ENCODE measurements around the gene GOLT1A.

GOLT1A gene

GRCh38 chr1:204213668-204214662 is at the start of gene GOLT1A:
GOLT1A (minus strand) TSS chr1:204213988; CDS start chr1:204213906, 82 bp downstream.
- peak; percentile 84 for TF ChIP-seq CTCF (IDR thresholded peaks at IDR 0.05; ENCODE audit: low read depth, low read length)
- H3K4me3 ChIP-seq (ENCODE audit: low read depth, low read length): peak within 1 kb of the TSS; percentile 1; the same call in 1 of the 2 replicates

- H3K4me3 ChIP-seq (ENCODE audit: low read depth, low read length): no peak overlapping the region
- TF ChIP-seq CTCF (IDR thresholded peaks at IDR 0.05; ENCODE audit: low read depth, low read length): no peak
These were observed 49.6 kb upstream of the GOLT1A start for GRCh38 chr1:204263254-204263910.

- TF ChIP-seq CTCF (IDR thresholded peaks at IDR 0.05; ENCODE audit: low read depth, low read length): no peak
- H3K4me3 ChIP-seq (ENCODE audit: low read depth, low read length): no peak overlapping the region
These were observed 48.9 kb upstream of the GOLT1A start for GRCh38 chr1:204262506-204263253.

GRCh38 chr1:204261746-204262505 is 48.1 kb upstream of the GOLT1A start:
- H3K4me3 ChIP-seq (ENCODE audit: low read depth, low read length): no peak overlapping the region

DNA sequence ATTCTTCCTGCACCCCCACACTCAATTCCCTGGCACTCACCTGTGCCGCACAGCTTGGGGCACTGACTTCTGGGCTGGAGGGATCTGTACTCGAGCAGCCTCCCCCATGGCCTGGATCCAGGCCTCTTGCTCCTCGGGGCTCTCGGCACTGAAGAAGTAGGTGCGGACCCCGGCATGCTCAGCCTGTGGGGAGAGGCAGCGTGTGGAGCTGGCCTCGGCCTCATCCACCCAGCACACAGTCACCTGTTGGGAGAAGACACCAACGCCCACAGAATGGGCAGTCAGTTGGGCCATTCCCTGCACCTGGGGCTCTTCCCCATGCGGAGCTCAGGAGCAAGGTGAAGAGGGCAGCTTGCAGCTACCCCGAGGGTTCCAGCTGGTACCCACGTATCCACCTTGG is 47.5 kb upstream of the GOLT1A start:
- no peak overlapping the region for H3K4me3 ChIP-seq (ENCODE audit: low read depth, low read length)
- TF ChIP-seq CTCF (IDR thresholded peaks at IDR 0.05; ENCODE audit: low read depth, low read length): no peak

More at GRCh38 chr1:204261746-204262505, 48.1 kb upstream of the GOLT1A start:
- no peak for TF ChIP-seq CTCF (IDR thresholded peaks at IDR 0.05; ENCODE audit: low read depth, low read length)

DNA sequence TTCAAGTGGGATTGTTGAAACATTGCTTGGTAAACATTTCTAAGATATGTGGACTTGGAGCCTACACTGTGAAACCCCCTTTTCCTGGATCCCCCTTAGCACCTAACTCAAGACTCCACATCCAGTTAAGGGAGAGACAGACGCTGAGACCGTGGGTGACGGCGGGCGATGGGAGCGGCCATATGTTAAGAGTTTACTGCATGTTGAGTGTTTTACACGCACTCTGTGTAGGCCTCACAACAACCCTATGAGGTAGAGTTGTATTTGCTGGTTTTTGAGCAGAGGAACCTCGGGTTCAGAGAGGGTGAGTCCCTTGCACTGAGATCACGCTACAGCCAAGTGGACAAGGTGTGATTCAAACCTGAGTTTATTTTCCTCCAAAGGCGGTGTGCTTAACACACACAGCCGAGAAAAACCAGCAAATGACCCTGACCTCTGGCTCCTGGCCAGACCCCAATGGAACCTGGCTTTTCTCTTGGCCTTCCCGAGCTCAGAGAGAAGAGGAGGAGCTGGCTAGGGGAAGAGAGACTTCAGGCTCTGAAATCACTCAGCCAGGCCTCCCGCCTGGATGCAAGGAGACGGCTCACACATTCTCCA is 46.9 kb upstream of the GOLT1A start:
- TF ChIP-seq CTCF (IDR thresholded peaks at IDR 0.05; ENCODE audit: low read depth, low read length): no peak
- H3K4me3 ChIP-seq (ENCODE audit: low read depth, low read length): no peak overlapping the region
